GM23338 (cell line): ENCODE results near the gene NAPA. TPM values are rescaled to one million over a fixed set of nuclear protein-coding genes. Genes with fewer than 3 reads are reported as not detected.

Experiments
- ATAC-seq: fragments of 200-7000 bp; cut with Tn5 transposase; 3 replicates; pipeline ENCODE4 v1.9.1; 2020
- DNase-seq: peaks from one replicate; pipeline ENCODE4 v3.0.0-alpha.2; 2015; ENCODE audit warnings: low spot score
- H2AFZ ChIP-seq: fragments of 200-600 bp; sonication (generic); 2 replicates; pipeline ENCODE4 v1.8.0; 2016; ENCODE audit warnings: antibody characterized with exemption, mild to moderate bottlenecking, moderate library complexity
- H3F3A ChIP-seq: fragments of 200-600 bp; sonication (generic); replicated peaks from 2 replicates; pipeline ENCODE4 v1.8.0; 2017; ENCODE audit warnings: antibody characterized with exemption, mixed run types, low read depth
- H3K27ac ChIP-seq: fragments of 200-600 bp; sonication (generic); 2 replicates; pipeline ENCODE4 v1.6.1; 2016; ENCODE audit warnings: low read depth
- H3K27me3 ChIP-seq: fragments of 200-600 bp; sonication (generic); 2 replicates; pipeline ENCODE4 v1.8.0; 2016; ENCODE audit warnings: mild to moderate bottlenecking, mixed run types, moderate library complexity; ENCODE audit not compliant: insufficient read depth
- H3K36me3 ChIP-seq: fragments of 200-600 bp; sonication (generic); 2 replicates; pipeline ENCODE4 v1.8.0; 2016; ENCODE audit warnings: mild to moderate bottlenecking; ENCODE audit not compliant: insufficient read depth
- H3K4me1 ChIP-seq: fragments of 200-600 bp; sonication (generic); 2 replicates; pipeline ENCODE4 v1.8.0; 2016; ENCODE audit warnings: mild to moderate bottlenecking, moderate library complexity; ENCODE audit not compliant: insufficient read depth
- H3K4me2 ChIP-seq: fragments of 200-600 bp; sonication (generic); 2 replicates; pipeline ENCODE4 v1.7.1; 2017; ENCODE audit warnings: mixed run types
- H3K4me3 ChIP-seq: fragments of 200-600 bp; sonication (generic); 2 replicates; pipeline ENCODE4 v1.6.1; 2016; ENCODE audit warnings: mixed run types
- H3K79me2 ChIP-seq: fragments of 200-600 bp; sonication (generic); replicated peaks from 2 replicates; pipeline ENCODE4 v1.8.0; 2017; ENCODE audit warnings: mild to moderate bottlenecking; ENCODE audit not compliant: insufficient read depth
- H3K9me2 ChIP-seq: fragments of 200-600 bp; sonication (generic); 2 replicates; pipeline ENCODE4 v1.8.0; 2017; ENCODE audit not compliant: insufficient read depth
- H4K20me1 ChIP-seq: fragments of 200-600 bp; sonication (generic); replicated peaks from 2 replicates; pipeline ENCODE4 v1.8.0; 2017; ENCODE audit warnings: mild to moderate bottlenecking; ENCODE audit not compliant: insufficient read depth
- H3K27ac Mint-ChIP-seq: 2 replicates; pipeline ENCODE4 v1.8.0; 2020; ENCODE audit warnings: inconsistent platforms, mild to moderate bottlenecking, moderate library complexity, mixed read lengths
- H3K27me3 Mint-ChIP-seq: 3 replicates; pipeline ENCODE4 v1.8.0; 2022; ENCODE audit warnings: low read depth, mild to moderate bottlenecking, moderate library complexity, mixed read lengths, inconsistent platforms; ENCODE audit not compliant: insufficient read depth, poor library complexity
- H3K36me3 Mint-ChIP-seq: 3 replicates; pipeline ENCODE4 v1.8.0; 2021; ENCODE audit warnings: low read depth, mild to moderate bottlenecking, inconsistent platforms, moderate library complexity, mixed read lengths
- H3K4me1 Mint-ChIP-seq: 3 replicates; pipeline ENCODE4 v1.8.0; 2020; ENCODE audit warnings: mild to moderate bottlenecking, inconsistent platforms, mixed read lengths
- H3K4me3 Mint-ChIP-seq: 3 replicates; pipeline ENCODE4 v1.8.0; 2021; ENCODE audit warnings: moderate library complexity, mild to moderate bottlenecking, inconsistent platforms, mixed read lengths
- H3K9me3 Mint-ChIP-seq: 3 replicates; pipeline ENCODE4 v1.8.0; 2020; ENCODE audit warnings: moderate library complexity, mild to moderate bottlenecking, inconsistent platforms, mixed read lengths
- CREB1 ChIP-seq: fragments of 250-450 bp; sonication (Bioruptor Pico); IDR thresholded peaks from 2 replicates; pipeline ENCODE4 v1.5.0; 2020; ENCODE audit warnings: low read depth, mild to moderate bottlenecking, moderate library complexity
- EZH2 ChIP-seq: fragments of 200-600 bp; sonication (generic); IDR thresholded peaks from one replicate; pipeline ENCODE4 v1.8.0; 2017; ENCODE audit warnings: antibody characterized with exemption, mild to moderate bottlenecking, low read depth; ENCODE audit not compliant: unreplicated experiment
- EZH2phosphoT487 ChIP-seq: fragments of 200-600 bp; sonication (generic); IDR thresholded peaks from one replicate; pipeline ENCODE4 v1.8.1; 2018; ENCODE audit warnings: antibody characterized with exemption; ENCODE audit not compliant: unreplicated experiment
- JUNB ChIP-seq: IDR thresholded peaks from one replicate; pipeline ENCODE4 v1.6.1; 2016; ENCODE audit warnings: antibody characterized with exemption; ENCODE audit not compliant: unreplicated experiment
- NANOG ChIP-seq: IDR thresholded peaks from 2 replicates; pipeline ENCODE4 v1.6.1; 2016; ENCODE audit warnings: antibody characterized with exemption, borderline replicate concordance
- POLR2AphosphoS5 ChIP-seq: IDR thresholded peaks from 2 replicates; pipeline ENCODE4 v1.6.1; 2016; ENCODE audit warnings: antibody characterized with exemption, low read depth
- STAT1 ChIP-seq: IDR thresholded peaks from one replicate; pipeline ENCODE4 v1.6.1; 2016; ENCODE audit warnings: antibody characterized with exemption; ENCODE audit not compliant: unreplicated experiment
- ZNF114 ChIP-seq: fragments of 250-450 bp; sonication (Bioruptor Pico); IDR thresholded peaks from 2 replicates; pipeline ENCODE4 v1.5.0; 2020; ENCODE audit warnings: mild to moderate bottlenecking, moderate library complexity
- ZNF331 ChIP-seq: fragments of 250-450 bp; sonication (Bioruptor Pico); IDR thresholded peaks from 2 replicates; pipeline ENCODE4 v1.5.0; 2020; ENCODE audit warnings: low read depth, mild to moderate bottlenecking, moderate library complexity
- polyA plus RNA-seq: library from polyadenylated mRNA; unstranded; fragments of >200 nt; fragmentation: Nextera tagmentation; extraction: Ambion mirVana; gene quantifications from 2 replicates; pipeline ENCODE4 v1.2.1, GENCODE V29; 2016
- total RNA-seq: library from RNA; depleted of rRNA; stranded (reverse); fragments of >200 nt; shearing (Covaris generic); gene quantifications from 2 replicates; pipeline ENCODE4 v1.2.3, GENCODE V29; 2014
- TF ChIP-seq, protein P1 (sequence below): IDR thresholded peaks from 2 replicates; pipeline ENCODE4 v1.6.1; 2016; ENCODE audit warnings: antibody characterized with exemption
- TF ChIP-seq, protein P2 (sequence below), 2 experiments: fragments of 200-600 bp in 1 of 2; sonication (generic) in 1 of 2; conservative IDR thresholded peaks; 2 replicates each; pipeline versions ENCODE4 v1.5.1 to v1.6.1; 2016 to 2017; ENCODE audit warnings: antibody characterized with exemption in 2 of 2, low read depth in 2 of 2, mild to moderate bottlenecking in 2 of 2, moderate library complexity in 1 of 2
- TF ChIP-seq, protein P3 (sequence below): IDR thresholded peaks from one replicate; pipeline ENCODE4 v1.6.1; 2018; ENCODE audit warnings: antibody characterized with exemption; ENCODE audit not compliant: unreplicated experiment
- TF ChIP-seq, protein P4 (sequence below): fragments of 250-450 bp; sonication (Bioruptor Pico); IDR thresholded peaks from 2 replicates; pipeline ENCODE4 v1.5.0; 2020; ENCODE audit warnings: mild to moderate bottlenecking, moderate library complexity

The NAPA gene
- total and polyA plus RNA-seq, 2 experiments from 2014 or later = 52.0 to 72.1 TPM

DNA sequence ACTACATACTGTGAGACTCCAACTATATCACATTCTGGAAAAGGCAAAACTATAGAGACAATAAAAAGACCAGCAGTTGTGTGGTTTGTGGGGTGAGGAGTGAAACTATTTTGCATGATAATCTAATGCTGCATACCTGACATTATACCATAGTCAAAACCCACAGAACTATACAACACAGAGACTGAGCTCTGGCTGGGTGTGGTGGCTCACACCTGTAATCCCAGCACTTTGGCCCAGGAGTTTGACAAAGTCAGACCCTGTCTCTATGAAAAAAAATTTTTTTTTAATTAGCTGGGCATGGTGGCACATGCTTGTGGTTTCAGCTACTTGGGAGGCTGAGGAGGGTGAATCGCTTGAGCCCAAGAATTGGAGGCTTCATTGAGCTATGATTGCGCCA, 46.1 kb upstream of the NAPA start:
- TF ChIP-seq EZH2 (no peak), CREB1 (CRISPR knock-in tag) (no peak), NANOG (no peak), JUNB (no peak), STAT1 (no peak), ZNF331 (no peak), POLR2AphosphoS5 (no peak), EZH2phosphoT487 (no peak), ZNF114 (CRISPR knock-in tag) (no peak)
- TF ChIP-seq, protein P1, sequence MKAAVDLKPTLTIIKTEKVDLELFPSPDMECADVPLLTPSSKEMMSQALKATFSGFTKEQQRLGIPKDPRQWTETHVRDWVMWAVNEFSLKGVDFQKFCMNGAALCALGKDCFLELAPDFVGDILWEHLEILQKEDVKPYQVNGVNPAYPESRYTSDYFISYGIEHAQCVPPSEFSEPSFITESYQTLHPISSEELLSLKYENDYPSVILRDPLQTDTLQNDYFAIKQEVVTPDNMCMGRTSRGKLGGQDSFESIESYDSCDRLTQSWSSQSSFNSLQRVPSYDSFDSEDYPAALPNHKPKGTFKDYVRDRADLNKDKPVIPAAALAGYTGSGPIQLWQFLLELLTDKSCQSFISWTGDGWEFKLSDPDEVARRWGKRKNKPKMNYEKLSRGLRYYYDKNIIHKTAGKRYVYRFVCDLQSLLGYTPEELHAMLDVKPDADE = no peak
- TF ChIP-seq, protein P2, sequence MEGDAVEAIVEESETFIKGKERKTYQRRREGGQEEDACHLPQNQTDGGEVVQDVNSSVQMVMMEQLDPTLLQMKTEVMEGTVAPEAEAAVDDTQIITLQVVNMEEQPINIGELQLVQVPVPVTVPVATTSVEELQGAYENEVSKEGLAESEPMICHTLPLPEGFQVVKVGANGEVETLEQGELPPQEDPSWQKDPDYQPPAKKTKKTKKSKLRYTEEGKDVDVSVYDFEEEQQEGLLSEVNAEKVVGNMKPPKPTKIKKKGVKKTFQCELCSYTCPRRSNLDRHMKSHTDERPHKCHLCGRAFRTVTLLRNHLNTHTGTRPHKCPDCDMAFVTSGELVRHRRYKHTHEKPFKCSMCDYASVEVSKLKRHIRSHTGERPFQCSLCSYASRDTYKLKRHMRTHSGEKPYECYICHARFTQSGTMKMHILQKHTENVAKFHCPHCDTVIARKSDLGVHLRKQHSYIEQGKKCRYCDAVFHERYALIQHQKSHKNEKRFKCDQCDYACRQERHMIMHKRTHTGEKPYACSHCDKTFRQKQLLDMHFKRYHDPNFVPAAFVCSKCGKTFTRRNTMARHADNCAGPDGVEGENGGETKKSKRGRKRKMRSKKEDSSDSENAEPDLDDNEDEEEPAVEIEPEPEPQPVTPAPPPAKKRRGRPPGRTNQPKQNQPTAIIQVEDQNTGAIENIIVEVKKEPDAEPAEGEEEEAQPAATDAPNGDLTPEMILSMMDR (conservative IDR thresholded peaks at IDR 0.05; ENCODE audit: low read depth in 2 of 2) = no peak
- TF ChIP-seq, protein P3, sequence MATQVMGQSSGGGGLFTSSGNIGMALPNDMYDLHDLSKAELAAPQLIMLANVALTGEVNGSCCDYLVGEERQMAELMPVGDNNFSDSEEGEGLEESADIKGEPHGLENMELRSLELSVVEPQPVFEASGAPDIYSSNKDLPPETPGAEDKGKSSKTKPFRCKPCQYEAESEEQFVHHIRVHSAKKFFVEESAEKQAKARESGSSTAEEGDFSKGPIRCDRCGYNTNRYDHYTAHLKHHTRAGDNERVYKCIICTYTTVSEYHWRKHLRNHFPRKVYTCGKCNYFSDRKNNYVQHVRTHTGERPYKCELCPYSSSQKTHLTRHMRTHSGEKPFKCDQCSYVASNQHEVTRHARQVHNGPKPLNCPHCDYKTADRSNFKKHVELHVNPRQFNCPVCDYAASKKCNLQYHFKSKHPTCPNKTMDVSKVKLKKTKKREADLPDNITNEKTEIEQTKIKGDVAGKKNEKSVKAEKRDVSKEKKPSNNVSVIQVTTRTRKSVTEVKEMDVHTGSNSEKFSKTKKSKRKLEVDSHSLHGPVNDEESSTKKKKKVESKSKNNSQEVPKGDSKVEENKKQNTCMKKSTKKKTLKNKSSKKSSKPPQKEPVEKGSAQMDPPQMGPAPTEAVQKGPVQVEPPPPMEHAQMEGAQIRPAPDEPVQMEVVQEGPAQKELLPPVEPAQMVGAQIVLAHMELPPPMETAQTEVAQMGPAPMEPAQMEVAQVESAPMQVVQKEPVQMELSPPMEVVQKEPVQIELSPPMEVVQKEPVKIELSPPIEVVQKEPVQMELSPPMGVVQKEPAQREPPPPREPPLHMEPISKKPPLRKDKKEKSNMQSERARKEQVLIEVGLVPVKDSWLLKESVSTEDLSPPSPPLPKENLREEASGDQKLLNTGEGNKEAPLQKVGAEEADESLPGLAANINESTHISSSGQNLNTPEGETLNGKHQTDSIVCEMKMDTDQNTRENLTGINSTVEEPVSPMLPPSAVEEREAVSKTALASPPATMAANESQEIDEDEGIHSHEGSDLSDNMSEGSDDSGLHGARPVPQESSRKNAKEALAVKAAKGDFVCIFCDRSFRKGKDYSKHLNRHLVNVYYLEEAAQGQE = no peak
- TF ChIP-seq, protein P4, sequence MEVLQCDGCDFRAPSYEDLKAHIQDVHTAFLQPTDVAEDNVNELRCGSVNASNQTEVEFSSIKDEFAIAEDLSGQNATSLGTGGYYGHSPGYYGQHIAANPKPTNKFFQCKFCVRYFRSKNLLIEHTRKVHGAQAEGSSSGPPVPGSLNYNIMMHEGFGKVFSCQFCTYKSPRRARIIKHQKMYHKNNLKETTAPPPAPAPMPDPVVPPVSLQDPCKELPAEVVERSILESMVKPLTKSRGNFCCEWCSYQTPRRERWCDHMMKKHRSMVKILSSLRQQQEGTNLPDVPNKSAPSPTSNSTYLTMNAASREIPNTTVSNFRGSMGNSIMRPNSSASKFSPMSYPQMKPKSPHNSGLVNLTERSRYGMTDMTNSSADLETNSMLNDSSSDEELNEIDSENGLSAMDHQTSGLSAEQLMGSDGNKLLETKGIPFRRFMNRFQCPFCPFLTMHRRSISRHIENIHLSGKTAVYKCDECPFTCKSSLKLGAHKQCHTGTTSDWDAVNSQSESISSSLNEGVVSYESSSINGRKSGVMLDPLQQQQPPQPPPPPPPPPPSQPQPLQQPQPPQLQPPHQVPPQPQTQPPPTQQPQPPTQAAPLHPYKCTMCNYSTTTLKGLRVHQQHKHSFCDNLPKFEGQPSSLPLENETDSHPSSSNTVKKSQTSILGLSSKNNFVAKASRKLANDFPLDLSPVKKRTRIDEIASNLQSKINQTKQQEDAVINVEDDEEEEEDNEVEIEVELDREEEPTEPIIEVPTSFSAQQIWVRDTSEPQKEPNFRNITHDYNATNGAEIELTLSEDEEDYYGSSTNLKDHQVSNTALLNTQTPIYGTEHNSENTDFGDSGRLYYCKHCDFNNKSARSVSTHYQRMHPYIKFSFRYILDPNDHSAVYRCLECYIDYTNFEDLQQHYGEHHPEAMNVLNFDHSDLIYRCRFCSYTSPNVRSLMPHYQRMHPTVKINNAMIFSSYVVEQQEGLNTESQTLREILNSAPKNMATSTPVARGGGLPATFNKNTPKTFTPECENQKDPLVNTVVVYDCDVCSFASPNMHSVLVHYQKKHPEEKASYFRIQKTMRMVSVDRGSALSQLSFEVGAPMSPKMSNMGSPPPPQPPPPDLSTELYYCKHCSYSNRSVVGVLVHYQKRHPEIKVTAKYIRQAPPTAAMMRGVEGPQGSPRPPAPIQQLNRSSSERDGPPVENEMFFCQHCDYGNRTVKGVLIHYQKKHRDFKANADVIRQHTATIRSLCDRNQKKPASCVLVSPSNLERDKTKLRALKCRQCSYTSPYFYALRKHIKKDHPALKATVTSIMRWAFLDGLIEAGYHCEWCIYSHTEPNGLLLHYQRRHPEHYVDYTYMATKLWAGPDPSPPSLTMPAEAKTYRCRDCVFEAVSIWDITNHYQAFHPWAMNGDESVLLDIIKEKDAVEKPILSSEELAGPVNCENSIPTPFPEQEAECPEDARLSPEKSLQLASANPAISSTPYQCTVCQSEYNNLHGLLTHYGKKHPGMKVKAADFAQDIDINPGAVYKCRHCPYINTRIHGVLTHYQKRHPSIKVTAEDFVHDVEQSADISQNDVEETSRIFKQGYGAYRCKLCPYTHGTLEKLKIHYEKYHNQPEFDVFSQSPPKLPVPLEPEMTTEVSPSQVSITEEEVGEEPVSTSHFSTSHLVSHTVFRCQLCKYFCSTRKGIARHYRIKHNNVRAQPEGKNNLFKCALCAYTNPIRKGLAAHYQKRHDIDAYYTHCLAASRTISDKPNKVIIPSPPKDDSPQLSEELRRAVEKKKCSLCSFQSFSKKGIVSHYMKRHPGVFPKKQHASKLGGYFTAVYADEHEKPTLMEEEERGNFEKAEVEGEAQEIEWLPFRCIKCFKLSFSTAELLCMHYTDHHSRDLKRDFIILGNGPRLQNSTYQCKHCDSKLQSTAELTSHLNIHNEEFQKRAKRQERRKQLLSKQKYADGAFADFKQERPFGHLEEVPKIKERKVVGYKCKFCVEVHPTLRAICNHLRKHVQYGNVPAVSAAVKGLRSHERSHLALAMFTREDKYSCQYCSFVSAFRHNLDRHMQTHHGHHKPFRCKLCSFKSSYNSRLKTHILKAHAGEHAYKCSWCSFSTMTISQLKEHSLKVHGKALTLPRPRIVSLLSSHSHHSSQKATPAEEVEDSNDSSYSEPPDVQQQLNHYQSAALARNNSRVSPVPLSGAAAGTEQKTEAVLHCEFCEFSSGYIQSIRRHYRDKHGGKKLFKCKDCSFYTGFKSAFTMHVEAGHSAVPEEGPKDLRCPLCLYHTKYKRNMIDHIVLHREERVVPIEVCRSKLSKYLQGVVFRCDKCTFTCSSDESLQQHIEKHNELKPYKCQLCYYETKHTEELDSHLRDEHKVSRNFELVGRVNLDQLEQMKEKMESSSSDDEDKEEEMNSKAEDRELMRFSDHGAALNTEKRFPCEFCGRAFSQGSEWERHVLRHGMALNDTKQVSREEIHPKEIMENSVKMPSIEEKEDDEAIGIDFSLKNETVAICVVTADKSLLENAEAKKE = no peak
- no peak overlapping the region for H3K4me2 ChIP-seq
- peak; percentile 52; the same call in 2 of the 3 replicates for ATAC-seq

More for the DNA sequence above, 46.1 kb upstream of the NAPA start:
- no peak overlapping the region for H3K4me3 Mint-ChIP-seq
- no peaks in the 10 kb centered on the region for H3K79me2 ChIP-seq
- no peaks in the 10 kb centered on the region for H3F3A ChIP-seq
- H2AFZ ChIP-seq = no peak overlapping the region
- H3K36me3 Mint-ChIP-seq = no peaks in the 10 kb centered on the region
- H3K27ac Mint-ChIP-seq = no peak overlapping the region
- H3K27ac ChIP-seq = no peak overlapping the region
- peaks cover 6% of the 10 kb centered on the region for H3K27me3 Mint-ChIP-seq
- peaks cover 14% of the 10 kb centered on the region for H3K4me1 ChIP-seq
- H3K36me3 ChIP-seq = no peaks in the 10 kb centered on the region
- no peaks in the 10 kb centered on the region for H4K20me1 ChIP-seq
- no peaks in the 10 kb centered on the region for H3K9me2 ChIP-seq
- no peaks in the 10 kb centered on the region for H3K27me3 ChIP-seq
- no peaks in the 10 kb centered on the region for H3K9me3 Mint-ChIP-seq
- no peak for DNase-seq
- H3K4me3 ChIP-seq = no peak overlapping the region
- peaks cover 8% of the 10 kb centered on the region; the same call in 2 of the 3 replicates for H3K4me1 Mint-ChIP-seq
